Measurements from ENCODE around the gene HES4.

Gene HES4

GRCh38 chr1:965526-966134 lies 34.3 kb downstream of the HES4 start:
- DNase-seq = no peak

- no peak for DNase-seq
These were observed 35.0 kb downstream of the HES4 start for GRCh38 chr1:964691-965525.

- DNase-seq = no peak
These were observed 36.0 kb downstream of the HES4 start for GRCh38 chr1:963746-964525.

GRCh38 chr1:963301-963651 lies 36.6 kb downstream of the HES4 start:
- DNase-seq = no peak

- no peak for DNase-seq
These were observed 37.3 kb downstream of the HES4 start for GRCh38 chr1:962381-963300.

- no peak for DNase-seq
These were observed 38.7 kb downstream of the HES4 start for GRCh38 chr1:961132-961669.

GRCh38 chr1:960363-961131 lies 39.4 kb downstream of the HES4 start, which contains the start of gene KLHL17:
Gene KLHL17 (plus strand): TSS chr1:960584. CDS start chr1:960694, 110 bp downstream.
- DNase-seq = peak; percentile 86

- no peak for DNase-seq
These were observed 40.0 kb downstream of the HES4 start for GRCh38 chr1:959731-960362.

GRCh38 chr1:958823-959730 lies 40.8 kb downstream of the HES4 start, which contains the start of gene NOC2L:
Gene NOC2L (minus strand): TSS chr1:959256. CDS start chr1:959240, 16 bp downstream.
- peak; percentile 95 for DNase-seq

- DNase-seq = no peak
These were observed 43.3 kb downstream of the HES4 start for GRCh38 chr1:956636-957035.

GRCh38 chr1:955474-955873 lies 44.4 kb downstream of the HES4 start:
- DNase-seq = peak; percentile 40

GRCh38 chr1:954927-955326 lies 45.0 kb downstream of the HES4 start:
- no peak for DNase-seq

GRCh38 chr1:953524-954320 lies 46.2 kb downstream of the HES4 start:
- DNase-seq = no peak

GRCh38 chr1:952603-953002 lies 47.3 kb downstream of the HES4 start:
- DNase-seq = no peak

- no peak for DNase-seq
These were observed 47.7 kb downstream of the HES4 start for GRCh38 chr1:952201-952600.

GRCh38 chr1:951364-951763 lies 48.5 kb downstream of the HES4 start:
- DNase-seq = no peak

GRCh38 chr1:950881-951280 lies 49.0 kb downstream of the HES4 start:
- no peak for DNase-seq

GRCh38 chr1:950268-950667 lies 49.6 kb downstream of the HES4 start:
- no peak for DNase-seq

Measured in hematopoietic multipotent progenitor cell treated with erythropoietin and hydrocortisone succinate and interleukin-3 and kit ligand, for 4 days (in vitro differentiated cells).